Measurements from ENCODE around the gene CDH15.

CDH15 gene

GRCh38 chr16:89130448-89130847, 41.1 kb upstream of the CDH15 start:
- H3K36me3 ChIP-seq (replicated peaks) = peaks cover 16% of the 10 kb centered on the region
- H3K27ac ChIP-seq = no peak overlapping the region
- in situ Hi-C loops (cut with HindIII; ENCODE audit: low pct_ligation_motif_present, low sequenced_read_pairs) = no loop called here
- no peaks in the 10 kb centered on the region for H3K27me3 ChIP-seq (replicated peaks)
- TF ChIP-seq CTCF (IDR thresholded peaks at IDR 0.05; ENCODE audit: low read depth, low read length, missing control alignments) = no peak
- H3K4me3 ChIP-seq (ENCODE audit: low read depth, low read length) = no peak overlapping the region
- DNase-seq = no peak

- Histone ChIP-seq H3K27ac (no peak overlapping the region), H3K36me3 (replicated peaks) (peaks cover 18% of the 10 kb centered on the region), H3K27me3 (replicated peaks) (no peaks in the 10 kb centered on the region), H3K4me3 (ENCODE audit: low read depth, low read length) (no peak overlapping the region)
- DNase-seq = no peak
- TF ChIP-seq CTCF (IDR thresholded peaks at IDR 0.05; ENCODE audit: low read depth, low read length, missing control alignments) = no peak
- in situ Hi-C loops (cut with HindIII; ENCODE audit: low pct_ligation_motif_present, low sequenced_read_pairs) = no loop called here
Observed at GRCh38 chr16:89131783-89132182, 39.8 kb upstream of the CDH15 start.

GRCh38 chr16:89132194-89133005, 39.1 kb upstream of the CDH15 start:
- H3K27me3 ChIP-seq (replicated peaks) = no peaks in the 10 kb centered on the region
- DNase-seq = no peak
- in situ Hi-C loops (cut with HindIII; ENCODE audit: low pct_ligation_motif_present, low sequenced_read_pairs) = no loop called here
- no peak overlapping the region for H3K4me3 ChIP-seq (ENCODE audit: low read depth, low read length)
- no peak overlapping the region for H3K27ac ChIP-seq
- H3K36me3 ChIP-seq (replicated peaks) = peaks cover 18% of the 10 kb centered on the region
- peak; percentile 19 for TF ChIP-seq CTCF (IDR thresholded peaks at IDR 0.05; ENCODE audit: low read depth, low read length, missing control alignments)

GRCh38 chr16:89133457-89134127, 38.0 kb upstream of the CDH15 start:
- in situ Hi-C loops (cut with HindIII; ENCODE audit: low pct_ligation_motif_present, low sequenced_read_pairs) = no loop called here
- DNase-seq = no peak
- no peak for TF ChIP-seq CTCF (IDR thresholded peaks at IDR 0.05; ENCODE audit: low read depth, low read length, missing control alignments)
- Histone ChIP-seq H3K4me3 (ENCODE audit: low read depth, low read length) (no peak overlapping the region), H3K27me3 (replicated peaks) (no peaks in the 10 kb centered on the region), H3K36me3 (replicated peaks) (peaks cover 18% of the 10 kb centered on the region), H3K27ac (no peak overlapping the region)

- DNase-seq = no peak
- in situ Hi-C loops (cut with HindIII; ENCODE audit: low pct_ligation_motif_present, low sequenced_read_pairs) = no loop called here
- no peaks in the 10 kb centered on the region for H3K27me3 ChIP-seq (replicated peaks)
- peaks cover 18% of the 10 kb centered on the region for H3K36me3 ChIP-seq (replicated peaks)
- no peak for TF ChIP-seq CTCF (IDR thresholded peaks at IDR 0.05; ENCODE audit: low read depth, low read length, missing control alignments)
- H3K4me3 ChIP-seq (ENCODE audit: low read depth, low read length) = no peak overlapping the region
- H3K27ac ChIP-seq = no peak overlapping the region
Observed at GRCh38 chr16:89134269-89134668, 37.3 kb upstream of the CDH15 start.
